HEK293 (cell line): ENCODE measurements around the gene COL6A1.
"Not testable (repeated sequence)": the region's sequence is repeated elsewhere in the genome, so short reads cannot be mapped to it uniquely, and the experiment has no call there.

Experiments used
- CTCF ChIA-PET: fragments of 350-600 bp; formaldehyde crosslinking; extraction: SDS; loops from one replicate; lab custom pipeline; 2021; ENCODE audit warnings: antibody characterized with exemption; lab: Yijun Ruan, JAX
- POLR2A ChIA-PET: fragments of 300-600 bp; formaldehyde crosslinking; extraction: SDS; loops from one replicate; lab custom pipeline; 2020; ENCODE audit warnings: antibody characterized with exemption, inconsistent platforms; lab: Yijun Ruan, JAX
- H3K27ac ChIP-seq: fragments of 200-500 bp; sonication (Bioruptor generic); 2 replicates; pipeline ENCODE4 v1.5.1; 2014; ENCODE audit warnings: low read depth, low read length, control low read depth, inconsistent platforms; ENCODE audit errors: extremely low read depth
- H3K36me3 ChIP-seq, 2 experiments: fragments of 200-500 bp in 1 of 2; sonication (Bioruptor generic) in 1 of 2; 1 replicate in 1 of 2; 2 replicates in 1 of 2; pipeline ENCODE4 v1.5.1; 2014 to 2017; ENCODE audit warnings: inconsistent platforms in 2 of 2, low read length in 2 of 2; ENCODE audit not compliant: control insufficient read depth in 2 of 2, insufficient read depth in 1 of 2
- H3K4me1 ChIP-seq: fragments of 200-500 bp; sonication (Bioruptor generic); 2 replicates; pipeline ENCODE4 v1.5.1; 2014; ENCODE audit warnings: mild to moderate bottlenecking, low read length, inconsistent platforms; ENCODE audit not compliant: control insufficient read depth, insufficient read depth
- H3K4me3 ChIP-seq: 2 replicates; pipeline ENCODE4 v1.5.1; 2011; ENCODE audit warnings: low read depth, mild to moderate bottlenecking, control low read depth, low read length, moderate library complexity
- H3K9me3 ChIP-seq: fragments of 200-500 bp; sonication (Bioruptor generic); 2 replicates; pipeline ENCODE4 v1.5.1; 2014; ENCODE audit warnings: low read depth, low read length, inconsistent platforms; ENCODE audit not compliant: control insufficient read depth, insufficient read depth
- KLF8 ChIP-seq: fragments of 450-650 bp; formaldehyde crosslinking; IDR thresholded peaks from 2 replicates; pipeline ENCODE4 v1.5.1; 2016; ENCODE audit warnings: missing biosample characterization, missing genetic modification characterization
- SETDB1 ChIP-seq: IDR thresholded peaks from one replicate; pipeline ENCODE4 v1.6.1; 2017; ENCODE audit warnings: mild to moderate bottlenecking, low read length, moderate library complexity, mixed read lengths; ENCODE audit not compliant: insufficient read length
- SP2 ChIP-seq: fragments of 450-650 bp; formaldehyde crosslinking; IDR thresholded peaks from 2 replicates; pipeline ENCODE4 v1.5.1; 2016; ENCODE audit warnings: missing biosample characterization, missing genetic modification characterization
- ZBTB21 ChIP-seq: fragments of 450-650 bp; formaldehyde crosslinking; IDR thresholded peaks from 2 replicates; pipeline ENCODE4 v1.5.1; 2017; ENCODE audit warnings: missing biosample characterization, missing genetic modification characterization
- ZNF138 ChIP-seq: fragments of 450-650 bp; formaldehyde crosslinking; IDR thresholded peaks from 2 replicates; pipeline ENCODE4 v1.5.1; 2016; ENCODE audit warnings: missing biosample characterization, missing genetic modification characterization, borderline replicate concordance
- ZNF324 ChIP-seq: fragments of 450-650 bp; formaldehyde crosslinking; IDR thresholded peaks from 2 replicates; pipeline ENCODE4 v1.5.1; 2016; ENCODE audit warnings: missing biosample characterization, missing genetic modification characterization
- ZNF433 ChIP-seq: fragments of 450-650 bp; formaldehyde crosslinking; IDR thresholded peaks from 2 replicates; pipeline ENCODE4 v1.5.1; 2016; ENCODE audit warnings: missing biosample characterization, missing genetic modification characterization, low read depth
- ZNF624 ChIP-seq: fragments of 450-650 bp; formaldehyde crosslinking; IDR thresholded peaks from 2 replicates; pipeline ENCODE4 v1.5.1; 2017; ENCODE audit warnings: missing biosample characterization, missing genetic modification characterization
- ZNF658 ChIP-seq: fragments of 450-650 bp; formaldehyde crosslinking; IDR thresholded peaks from 2 replicates; pipeline ENCODE4; 2016; ENCODE audit warnings: missing biosample characterization, missing genetic modification characterization
- ZNF777 ChIP-seq: fragments of 450-650 bp; formaldehyde crosslinking; IDR thresholded peaks from 2 replicates; pipeline ENCODE4 v1.5.1; 2017; ENCODE audit warnings: missing biosample characterization, missing genetic modification characterization, borderline replicate concordance
- TF ChIP-seq, protein P1 (sequence below): fragments of 450-650 bp; formaldehyde crosslinking; IDR thresholded peaks from 2 replicates; pipeline ENCODE4 v1.5.1; 2016; ENCODE audit warnings: missing biosample characterization, missing genetic modification characterization
- TF ChIP-seq, protein P2 (sequence below): fragments of 450-650 bp; formaldehyde crosslinking; IDR thresholded peaks from 2 replicates; pipeline ENCODE4 v1.5.1; 2016; ENCODE audit warnings: missing biosample characterization, missing genetic modification characterization
- TF ChIP-seq, protein P3 (sequence below): fragments of 450-650 bp; formaldehyde crosslinking; IDR thresholded peaks from 2 replicates; pipeline ENCODE4 v1.5.1; 2016; ENCODE audit warnings: missing biosample characterization, missing genetic modification characterization
- TF ChIP-seq, protein P4 (sequence below): fragments of 450-650 bp; formaldehyde crosslinking; IDR thresholded peaks from 2 replicates; pipeline ENCODE4 v1.5.1; 2017; ENCODE audit warnings: missing biosample characterization, mild to moderate bottlenecking, missing genetic modification characterization, moderate library complexity

The COL6A1 gene

DNA sequence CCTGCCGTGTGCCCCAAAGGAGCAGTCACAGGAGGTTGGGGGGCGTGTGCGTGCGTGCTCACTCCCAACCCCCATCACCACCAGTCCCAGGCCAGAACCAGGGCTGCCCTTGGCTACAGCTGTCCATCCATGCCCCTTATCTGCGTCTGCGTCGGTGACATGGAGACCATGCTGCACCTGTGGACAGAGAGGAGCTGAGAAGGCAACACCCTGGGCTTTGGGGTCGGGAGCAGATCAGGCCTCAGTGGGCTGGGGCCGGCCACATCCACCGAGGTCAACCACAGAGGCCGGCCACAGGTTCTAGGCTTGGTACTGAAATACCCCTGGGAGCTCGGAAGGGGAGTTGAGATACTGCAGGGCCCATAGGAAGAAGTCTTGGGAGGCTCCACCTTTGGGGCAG is 23.5 kb downstream of the COL6A1 start:
- no peaks in the 10 kb centered on the region for H3K4me1 ChIP-seq
- H3K9me3 ChIP-seq = no peaks in the 10 kb centered on the region
- no peak overlapping the region for H3K27ac ChIP-seq
- no peak overlapping the region for H3K4me3 ChIP-seq
- peaks cover 0 to 28% of the 10 kb centered on the region in 2 experiments; a peak in 1 of 3 replicates for H3K36me3 ChIP-seq
- TF ChIP-seq ZNF777 (no peak), SETDB1 (no peak)
- TF ChIP-seq, protein P1, sequence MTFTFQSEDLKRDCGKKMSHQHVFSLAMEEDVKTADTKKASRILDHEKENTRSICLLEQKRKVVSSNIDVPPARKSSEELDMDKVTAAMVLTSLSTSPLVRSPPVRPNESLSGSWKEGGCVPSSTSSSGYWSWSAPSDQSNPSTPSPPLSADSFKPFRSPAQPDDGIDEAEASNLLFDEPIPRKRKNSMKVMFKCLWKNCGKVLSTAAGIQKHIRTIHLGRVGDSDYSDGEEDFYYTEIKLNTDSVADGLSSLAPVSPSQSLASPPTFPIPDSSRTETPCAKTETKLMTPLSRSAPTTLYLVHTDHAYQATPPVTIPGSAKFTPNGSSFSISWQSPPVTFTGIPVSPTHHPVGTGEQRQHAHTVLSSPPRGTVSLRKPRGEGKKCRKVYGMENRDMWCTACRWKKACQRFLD = no peak
- POLR2A ChIA-PET = no interaction called here
- CTCF ChIA-PET = interaction anchor here (0.6 kb wide), 1 partner anchor 277 kb away, joined by 3 read pairs; no protein-coding TSS in a partner anchor

DNA sequence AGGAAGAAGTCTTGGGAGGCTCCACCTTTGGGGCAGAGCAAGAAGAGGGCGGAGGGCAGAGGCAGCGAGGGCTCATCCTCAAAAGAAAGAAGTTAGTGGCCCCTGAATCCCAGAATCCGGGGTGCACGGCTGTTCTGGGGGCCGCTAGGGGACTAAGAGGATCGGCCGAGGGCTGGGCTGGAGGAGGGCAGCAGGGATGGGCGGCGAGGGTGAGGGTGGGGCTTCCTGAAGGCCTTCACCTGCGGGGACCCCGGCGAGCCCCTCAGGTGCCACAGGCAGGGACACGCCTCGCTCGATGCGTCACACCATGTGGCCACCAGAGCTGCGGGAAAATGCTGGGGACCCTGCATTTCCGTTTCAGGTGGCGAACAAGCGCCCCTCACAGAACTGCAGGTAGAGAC is 23.9 kb downstream of the COL6A1 start:
- CTCF ChIA-PET = interaction anchor here (0.6 kb wide), 1 partner anchor 278 kb away, joined by 3 read pairs; no protein-coding TSS in a partner anchor

DNA sequence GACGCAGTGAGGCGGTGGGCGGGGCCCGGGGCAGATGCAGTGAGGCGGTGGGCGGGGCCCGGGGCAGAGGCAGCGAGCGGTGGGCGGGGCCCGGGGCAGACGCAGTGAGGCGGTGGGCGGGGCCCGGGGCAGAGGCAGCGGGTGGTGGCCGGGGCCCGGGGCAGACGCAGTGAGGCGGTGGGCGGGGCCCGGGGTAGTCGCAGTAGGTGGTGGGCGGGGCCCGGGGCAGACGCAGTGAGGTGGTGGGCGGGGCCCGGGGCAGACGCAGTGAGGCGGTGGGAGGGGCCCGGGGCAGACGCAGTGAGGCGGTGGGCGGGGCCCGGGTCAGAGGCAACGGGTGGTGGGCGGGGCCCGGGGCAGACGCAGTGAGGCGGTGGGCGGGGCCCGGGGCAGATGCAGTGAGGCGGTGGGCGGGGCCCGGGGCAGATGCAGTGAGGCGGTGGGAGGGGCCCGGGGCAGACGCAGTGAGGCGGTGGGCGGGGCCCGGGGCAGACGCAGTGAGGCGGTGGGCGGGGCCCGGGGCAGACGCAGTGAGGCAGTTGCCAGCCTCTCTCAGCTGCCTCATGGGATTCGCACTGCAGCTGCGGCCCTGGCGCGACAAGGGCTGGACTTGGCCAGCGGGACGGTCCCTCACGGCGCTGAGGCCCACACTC is 24.4 kb downstream of the COL6A1 start:
- H3K27ac ChIP-seq, H3K4me1 ChIP-seq, H3K9me3 ChIP-seq, POLR2A ChIA-PET, H3K4me3 ChIP-seq, CTCF ChIA-PET: not testable (repeated sequence)
- TF ChIP-seq KLF8 = peak; percentile 87; the same call in 1 of the 2 replicates
- H3K36me3 ChIP-seq = peaks cover 0 to 27% of the 10 kb centered on the region in 2 experiments; a peak in 1 of 3 replicates

More for the DNA sequence above, 23.9 kb downstream of the COL6A1 start:
- TF ChIP-seq SP2 = no peak
- peak; percentile 71; the same call in 1 of the 2 replicates for TF ChIP-seq KLF8
- no peak overlapping the region for H3K27ac ChIP-seq
- no peaks in the 10 kb centered on the region for H3K9me3 ChIP-seq
- peaks cover 0 to 27% of the 10 kb centered on the region in 2 experiments; a peak in 1 of 3 replicates for H3K36me3 ChIP-seq
- no peaks in the 10 kb centered on the region for H3K4me1 ChIP-seq
- POLR2A ChIA-PET = no interaction called here
- no peak overlapping the region for H3K4me3 ChIP-seq

DNA sequence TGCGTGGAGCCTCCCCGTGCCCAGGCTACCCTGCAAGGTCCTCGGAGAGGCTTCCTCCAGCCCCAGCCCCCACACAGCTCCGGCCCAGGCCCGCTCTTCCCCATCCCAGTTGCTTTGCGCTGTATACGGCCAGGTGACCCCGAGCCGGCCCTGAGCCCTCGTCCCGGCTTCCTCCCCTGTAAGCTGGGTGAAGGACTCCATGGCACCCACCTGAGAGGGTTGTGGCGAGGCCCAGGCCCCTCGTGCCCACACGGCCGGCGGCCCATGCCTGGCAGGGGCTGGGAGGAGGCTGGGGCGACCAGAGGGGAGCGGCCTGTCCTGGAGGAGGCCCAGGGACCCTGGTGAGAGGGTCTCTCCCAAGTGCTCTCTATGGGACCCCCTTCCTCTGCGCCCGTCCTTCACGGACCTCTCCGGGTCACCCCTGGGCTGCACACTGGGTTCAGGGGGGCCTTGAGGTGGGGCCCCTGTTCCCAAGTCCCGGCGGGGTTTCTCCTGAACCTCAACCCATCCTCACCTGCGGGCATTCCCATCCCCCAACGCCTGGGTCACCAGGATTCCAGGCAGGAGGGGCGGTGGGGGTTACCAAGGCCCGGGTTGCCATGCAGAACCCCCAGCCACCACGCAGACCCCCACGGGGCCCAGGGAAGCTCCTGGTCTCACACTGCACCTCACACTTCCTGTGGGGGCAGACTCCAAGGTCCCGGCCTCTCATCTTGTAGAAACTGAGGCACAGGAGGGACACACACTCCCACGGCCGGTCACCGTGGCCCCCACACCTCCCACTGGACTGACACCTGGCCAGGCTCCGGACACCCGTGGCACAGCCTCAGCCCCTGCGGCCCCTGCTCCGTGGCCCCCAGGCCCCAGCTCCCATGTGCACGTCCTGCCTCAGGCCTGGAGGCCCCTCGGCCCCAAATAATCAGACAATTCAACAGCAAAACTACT is 25.2 kb downstream of the COL6A1 start:
- Histone ChIP-seq H3K9me3 (no peaks in the 10 kb centered on the region), H3K4me3 (no peak overlapping the region)
- CTCF ChIA-PET = no interaction called here
- TF ChIP-seq, protein P2, sequence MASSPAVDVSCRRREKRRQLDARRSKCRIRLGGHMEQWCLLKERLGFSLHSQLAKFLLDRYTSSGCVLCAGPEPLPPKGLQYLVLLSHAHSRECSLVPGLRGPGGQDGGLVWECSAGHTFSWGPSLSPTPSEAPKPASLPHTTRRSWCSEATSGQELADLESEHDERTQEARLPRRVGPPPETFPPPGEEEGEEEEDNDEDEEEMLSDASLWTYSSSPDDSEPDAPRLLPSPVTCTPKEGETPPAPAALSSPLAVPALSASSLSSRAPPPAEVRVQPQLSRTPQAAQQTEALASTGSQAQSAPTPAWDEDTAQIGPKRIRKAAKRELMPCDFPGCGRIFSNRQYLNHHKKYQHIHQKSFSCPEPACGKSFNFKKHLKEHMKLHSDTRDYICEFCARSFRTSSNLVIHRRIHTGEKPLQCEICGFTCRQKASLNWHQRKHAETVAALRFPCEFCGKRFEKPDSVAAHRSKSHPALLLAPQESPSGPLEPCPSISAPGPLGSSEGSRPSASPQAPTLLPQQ (tag by site-specific recombination) = no peak
- TF ChIP-seq ZNF658 (no peak), ZNF138 (tag by site-specific recombination) (no peak), ZNF624 (tag by site-specific recombination) (no peak), ZNF324 (no peak), ZBTB21 (tag by site-specific recombination) (no peak), ZNF433 (tag by site-specific recombination) (no peak)
- TF ChIP-seq, protein P3, sequence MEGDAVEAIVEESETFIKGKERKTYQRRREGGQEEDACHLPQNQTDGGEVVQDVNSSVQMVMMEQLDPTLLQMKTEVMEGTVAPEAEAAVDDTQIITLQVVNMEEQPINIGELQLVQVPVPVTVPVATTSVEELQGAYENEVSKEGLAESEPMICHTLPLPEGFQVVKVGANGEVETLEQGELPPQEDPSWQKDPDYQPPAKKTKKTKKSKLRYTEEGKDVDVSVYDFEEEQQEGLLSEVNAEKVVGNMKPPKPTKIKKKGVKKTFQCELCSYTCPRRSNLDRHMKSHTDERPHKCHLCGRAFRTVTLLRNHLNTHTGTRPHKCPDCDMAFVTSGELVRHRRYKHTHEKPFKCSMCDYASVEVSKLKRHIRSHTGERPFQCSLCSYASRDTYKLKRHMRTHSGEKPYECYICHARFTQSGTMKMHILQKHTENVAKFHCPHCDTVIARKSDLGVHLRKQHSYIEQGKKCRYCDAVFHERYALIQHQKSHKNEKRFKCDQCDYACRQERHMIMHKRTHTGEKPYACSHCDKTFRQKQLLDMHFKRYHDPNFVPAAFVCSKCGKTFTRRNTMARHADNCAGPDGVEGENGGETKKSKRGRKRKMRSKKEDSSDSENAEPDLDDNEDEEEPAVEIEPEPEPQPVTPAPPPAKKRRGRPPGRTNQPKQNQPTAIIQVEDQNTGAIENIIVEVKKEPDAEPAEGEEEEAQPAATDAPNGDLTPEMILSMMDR (tag by site-specific recombination) = no peak
- TF ChIP-seq, protein P4, sequence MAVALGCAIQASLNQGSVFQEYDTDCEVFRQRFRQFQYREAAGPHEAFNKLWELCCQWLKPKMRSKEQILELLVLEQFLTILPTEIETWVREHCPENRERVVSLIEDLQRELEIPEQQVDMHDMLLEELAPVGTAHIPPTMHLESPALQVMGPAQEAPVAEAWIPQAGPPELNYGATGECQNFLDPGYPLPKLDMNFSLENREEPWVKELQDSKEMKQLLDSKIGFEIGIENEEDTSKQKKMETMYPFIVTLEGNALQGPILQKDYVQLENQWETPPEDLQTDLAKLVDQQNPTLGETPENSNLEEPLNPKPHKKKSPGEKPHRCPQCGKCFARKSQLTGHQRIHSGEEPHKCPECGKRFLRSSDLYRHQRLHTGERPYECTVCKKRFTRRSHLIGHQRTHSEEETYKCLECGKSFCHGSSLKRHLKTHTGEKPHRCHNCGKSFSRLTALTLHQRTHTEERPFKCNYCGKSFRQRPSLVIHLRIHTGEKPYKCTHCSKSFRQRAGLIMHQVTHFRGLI (tag by site-specific recombination) = no peak
- TF ChIP-seq, all 188 proteins: peak for 0
- Histone ChIP-seq H3K27ac (no peak overlapping the region), H3K4me1 (no peaks in the 10 kb centered on the region), H3K36me3 (peaks cover 0 to 20% of the 10 kb centered on the region in 2 experiments; a peak in 1 of 3 replicates)
- POLR2A ChIA-PET = no interaction called here
